Right ventricle myocardium inferior (tissue), 1 donor: ENCODE results near the gene MCOLN3. TPM values are rescaled to one million over a fixed set of nuclear protein-coding genes. Genes with fewer than 3 reads are reported as not detected.
A peak's percentile ranks its signal among the peaks of the same experiment; 100 is the strongest.
"Not testable (repeated sequence)": the region's sequence is repeated elsewhere in the genome, so short reads cannot be mapped to it uniquely, and the experiment has no call there.

Experiments used
- ATAC-seq: fragments of 200-7000 bp; cut with Tn5 transposase; one replicate; pipeline ENCODE4 v1.9.1; 2020; ENCODE audit warnings: mild to moderate bottlenecking, moderate library complexity
- DNase-seq: peaks from one replicate; pipeline ENCODE4 v3.0.0; 2021; ENCODE audit errors: missing footprints
- intact Hi-C: fragments of 100-400 bp; cut with DNase I; formaldehyde crosslinking; loops from one replicate; pipeline ENCODE4 v1.11.0; 2022
- total RNA-seq: library from RNA; stranded (reverse); fragmentation: NEBNext Ultra II Directional; extraction: Animal tissue kit (Norgen Biotek cat#: 25700); gene quantifications from one replicate; pipeline ENCODE4 v1.2.1, GENCODE V29; 2021
- donor health status: DM: no; HTN: yes; CAD: no; lungs with severe emphysema.

MCOLN3 gene
- total RNA-seq, 1 donor from 2014 or later, result 1.2 TPM

GRCh38 chr1:85058786-85059185 is 10.5 kb upstream of the MCOLN3 start:
- no peak for ATAC-seq
- intact Hi-C loops, result no loop called here
- DNase-seq, result no peak

GRCh38 chr1:85058311-85058710 is 10.0 kb upstream of the MCOLN3 start:
- intact Hi-C loops, result no loop called here
- ATAC-seq (no peak), DNase-seq (no peak)

- ATAC-seq (no peak), DNase-seq (no peak)
- intact Hi-C loops, result no loop called here
These were observed 6.4 kb upstream of the MCOLN3 start for GRCh38 chr1:85054664-85055063.

- no peak for DNase-seq
- intact Hi-C loops, result no loop called here
These were observed 1.5 kb upstream of the MCOLN3 start for GRCh38 chr1:85049735-85050166.

GRCh38 chr1:85047472-85048295 is 616 bp downstream of the MCOLN3 start:
- peak; percentile 68 for DNase-seq
- peak; percentile 73 for ATAC-seq
- intact Hi-C loops, result no loop called here

More at GRCh38 chr1:85049735-85050166, 1.5 kb upstream of the MCOLN3 start:
- ATAC-seq, result no peak

GRCh38 chr1:85047144-85047471 is 1.2 kb downstream of the MCOLN3 start:
- ATAC-seq, result no peak
- intact Hi-C loops, result no loop called here
- DNase-seq, result no peak

GRCh38 chr1:85042413-85042812 is 5.9 kb downstream of the MCOLN3 start:
- DNase-seq (no peak), ATAC-seq (no peak)
- intact Hi-C loops, result no loop called here

- DNase-seq, result no peak
- intact Hi-C loops, result no loop called here
- ATAC-seq, result no peak
These were observed 6.5 kb downstream of the MCOLN3 start for GRCh38 chr1:85041793-85042192.

GRCh38 chr1:85033221-85033620 is 15.1 kb downstream of the MCOLN3 start:
- ATAC-seq (no peak), DNase-seq (no peak)
- intact Hi-C loops, result no loop called here

GRCh38 chr1:85030536-85030935 is 17.8 kb downstream of the MCOLN3 start:
- ATAC-seq (no peak), DNase-seq (no peak)
- intact Hi-C loops, result no loop called here

GRCh38 chr1:85028151-85028550 is 20.1 kb downstream of the MCOLN3 start:
- ATAC-seq, result no peak
- no peak for DNase-seq
- intact Hi-C loops, result no loop called here

- ATAC-seq (peak; percentile 71), DNase-seq (no peak)
- intact Hi-C loops, result loop anchor here (1.0 kb wide), 1 partner anchor 83 kb away; no protein-coding TSS in a partner anchor
These were observed 20.9 kb downstream of the MCOLN3 start for GRCh38 chr1:85027242-85027983.

GRCh38 chr1:85025940-85026339 is 22.4 kb downstream of the MCOLN3 start:
- ATAC-seq (no peak), DNase-seq (no peak)
- intact Hi-C loops, result no loop called here

GRCh38 chr1:85024736-85025135 is 23.6 kb downstream of the MCOLN3 start:
- DNase-seq, result no peak
- intact Hi-C loops, result no loop called here
- no peak for ATAC-seq

- no peak for DNase-seq
- intact Hi-C loops, result no loop called here
These were observed 25.6 kb downstream of the MCOLN3 start for GRCh38 chr1:85022700-85023099.

GRCh38 chr1:85019994-85020393 is 28.3 kb downstream of the MCOLN3 start:
- DNase-seq, result no peak
- peak; percentile 69 for ATAC-seq
- intact Hi-C loops, result no loop called here

More at GRCh38 chr1:85022700-85023099, 25.6 kb downstream of the MCOLN3 start:
- no peak for ATAC-seq

GRCh38 chr1:85015826-85016225 is 32.5 kb downstream of the MCOLN3 start:
- intact Hi-C loops, result no loop called here
- DNase-seq (no peak), ATAC-seq (no peak)

GRCh38 chr1:85005641-85006040 is 42.7 kb downstream of the MCOLN3 start:
- DNase-seq, intact Hi-C loops, ATAC-seq: not testable (repeated sequence)

GRCh38 chr1:85001742-85002141 is 46.6 kb downstream of the MCOLN3 start:
- intact Hi-C loops, result no loop called here
- ATAC-seq (no peak), DNase-seq (no peak)

- DNase-seq, result no peak
- intact Hi-C loops, result no loop called here
- no peak for ATAC-seq
These were observed 49.5 kb downstream of the MCOLN3 start for GRCh38 chr1:84998642-84999280.
